ENCODE data around the gene RBM47.
"Not testable (repeated sequence)": the region's sequence is repeated elsewhere in the genome, so short reads cannot be mapped to it uniquely, and the experiment has no call there.

RBM47 gene

DNA sequence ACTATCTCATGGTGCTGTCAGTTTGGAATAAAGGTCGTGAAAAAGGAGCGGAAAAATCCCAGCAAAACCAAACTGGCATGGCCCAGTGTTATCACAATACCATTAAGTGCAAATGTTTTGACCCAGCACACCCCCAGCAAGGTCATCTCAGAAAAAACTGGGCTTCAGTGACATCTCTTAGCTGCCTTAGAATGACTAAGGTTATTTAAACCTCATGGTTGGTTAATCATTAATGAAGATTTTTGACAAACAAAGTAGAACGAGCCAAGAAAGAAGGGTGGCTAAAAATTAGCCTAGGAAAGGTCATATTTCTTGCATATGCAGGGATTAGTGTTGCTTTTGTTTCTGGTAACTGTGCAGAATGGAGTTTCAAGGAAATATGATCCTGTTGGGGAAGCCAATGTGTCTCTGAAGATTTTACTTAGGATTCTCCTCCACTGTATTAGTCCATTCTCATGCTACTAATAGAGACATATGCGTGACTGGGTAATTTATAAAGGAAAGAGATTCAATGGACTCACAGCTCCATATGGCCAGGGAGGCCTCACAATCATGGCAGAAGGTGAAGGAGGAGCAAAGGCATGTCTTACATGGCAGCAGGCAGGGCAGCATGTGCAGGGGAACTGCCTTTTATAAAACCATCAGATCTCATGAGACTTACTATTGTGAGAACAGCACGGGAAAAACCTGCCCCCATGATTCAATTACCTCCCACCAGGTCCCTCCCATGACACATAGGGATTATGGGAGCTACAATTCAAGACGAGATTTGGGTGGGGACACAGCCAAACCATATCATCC lies 211.0 kb downstream of the RBM47 start:
- Mint-ChIP-seq H3K4me1 (ENCODE audit: low read depth) (peaks cover 8% of the 10 kb centered on the region), H3K36me3 (ENCODE audit: low read depth) (peaks cover 16% of the 10 kb centered on the region), H3K4me3 (no peak overlapping the region), H3K9me3 (peaks cover 28% of the 10 kb centered on the region), H3K27me3 (ENCODE audit: low read depth) (no peaks in the 10 kb centered on the region), H3K27ac (no peak overlapping the region)

- Mint-ChIP-seq H3K4me1 (ENCODE audit: low read depth) (peaks cover 8% of the 10 kb centered on the region), H3K4me3 (no peak overlapping the region), H3K36me3 (ENCODE audit: low read depth) (peaks cover 15% of the 10 kb centered on the region), H3K27ac (no peak overlapping the region), H3K9me3 (peaks cover 28% of the 10 kb centered on the region), H3K27me3 (ENCODE audit: low read depth) (no peaks in the 10 kb centered on the region)
Observed at GRCh38 chr4:40417941-40418340, 211.7 kb downstream of the RBM47 start.

GRCh38 chr4:40414673-40415072 lies 215.0 kb downstream of the RBM47 start:
- Mint-ChIP-seq H3K4me3 (no peak overlapping the region), H3K36me3 (ENCODE audit: low read depth) (peaks cover 12% of the 10 kb centered on the region), H3K27ac (no peak overlapping the region), H3K4me1 (ENCODE audit: low read depth) (peaks cover 3% of the 10 kb centered on the region), H3K9me3 (peaks cover 22% of the 10 kb centered on the region), H3K27me3 (ENCODE audit: low read depth) (no peaks in the 10 kb centered on the region)

DNA sequence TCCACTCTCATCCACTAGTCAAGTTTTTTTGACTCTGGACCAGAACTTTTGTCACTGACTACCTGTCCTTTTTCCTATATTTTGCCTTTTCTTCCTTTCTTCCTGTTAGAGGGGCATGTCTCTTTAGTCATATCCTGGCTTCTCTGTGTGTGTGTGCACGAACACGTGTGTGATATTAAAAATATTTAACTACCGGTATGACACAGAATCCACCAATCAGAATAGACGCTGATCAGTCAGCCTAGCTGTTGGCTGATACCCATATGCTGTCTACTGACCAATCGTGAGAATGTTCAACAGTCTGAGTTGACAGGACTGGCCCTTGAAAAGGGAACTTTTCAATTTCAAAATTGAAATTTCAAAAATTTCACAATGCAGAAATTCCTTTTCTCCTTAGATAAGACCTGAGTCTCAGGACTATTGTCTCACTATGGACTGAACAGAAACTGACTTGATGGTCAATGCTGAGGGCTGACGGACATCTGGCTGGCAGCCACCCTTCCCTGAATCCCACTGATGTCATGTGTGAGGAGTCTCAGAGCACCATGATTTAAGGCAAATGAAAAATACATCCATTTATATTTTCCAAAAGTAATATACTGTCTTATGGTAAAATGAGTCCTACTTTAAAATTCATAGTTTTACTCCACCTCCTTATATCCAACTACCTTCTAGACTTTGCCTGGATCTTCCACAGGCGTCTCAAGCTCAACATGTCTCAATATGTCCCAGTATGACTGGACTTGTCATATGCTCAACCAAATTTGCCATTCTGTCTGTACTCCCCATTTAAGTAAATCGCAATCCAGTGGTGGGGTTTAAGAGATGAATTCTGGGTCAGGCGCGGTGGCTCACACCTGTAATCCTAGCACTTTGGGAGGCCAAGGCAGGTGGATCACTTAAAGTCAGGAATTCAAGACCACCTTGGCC lies 216.5 kb downstream of the RBM47 start:
- H3K4me1 Mint-ChIP-seq (ENCODE audit: low read depth): no peaks in the 10 kb centered on the region
- H3K27me3 Mint-ChIP-seq (ENCODE audit: low read depth): no peaks in the 10 kb centered on the region
- peaks cover 6% of the 10 kb centered on the region for H3K36me3 Mint-ChIP-seq (ENCODE audit: low read depth)
- H3K9me3 Mint-ChIP-seq: peaks cover 10% of the 10 kb centered on the region
- no peak overlapping the region for H3K4me3 Mint-ChIP-seq
- no peak overlapping the region for H3K27ac Mint-ChIP-seq

GRCh38 chr4:40412388-40412787 lies 217.3 kb downstream of the RBM47 start:
- Mint-ChIP-seq H3K27me3 (ENCODE audit: low read depth) (no peaks in the 10 kb centered on the region), H3K4me3 (no peak overlapping the region)

GRCh38 chr4:40409835-40410234 lies 219.8 kb downstream of the RBM47 start:
- H3K9me3 Mint-ChIP-seq: peaks cover 28% of the 10 kb centered on the region
- peaks cover 16% of the 10 kb centered on the region for H3K36me3 Mint-ChIP-seq (ENCODE audit: low read depth)
- no peak overlapping the region for H3K27ac Mint-ChIP-seq
- H3K4me1 Mint-ChIP-seq (ENCODE audit: low read depth): no peaks in the 10 kb centered on the region
- H3K27me3 Mint-ChIP-seq (ENCODE audit: low read depth): no peaks in the 10 kb centered on the region
- H3K4me3 Mint-ChIP-seq: no peak overlapping the region

More at GRCh38 chr4:40412388-40412787, 217.3 kb downstream of the RBM47 start:
- Mint-ChIP-seq H3K36me3 (ENCODE audit: low read depth) (peaks cover 11% of the 10 kb centered on the region), H3K4me1 (ENCODE audit: low read depth) (no peaks in the 10 kb centered on the region), H3K27ac (no peak overlapping the region), H3K9me3 (peaks cover 10% of the 10 kb centered on the region)

- H3K4me3 Mint-ChIP-seq; H3K27me3 Mint-ChIP-seq (ENCODE audit: low read depth); H3K27ac Mint-ChIP-seq; H3K4me1 Mint-ChIP-seq (ENCODE audit: low read depth): not testable (repeated sequence)
- Mint-ChIP-seq H3K9me3 (peaks cover 31% of the 10 kb centered on the region), H3K36me3 (ENCODE audit: low read depth) (peaks cover 12% of the 10 kb centered on the region)
Observed at GRCh38 chr4:40407468-40407867, 222.2 kb downstream of the RBM47 start.

GRCh38 chr4:40406340-40406739 lies 223.3 kb downstream of the RBM47 start:
- H3K27ac Mint-ChIP-seq: no peak overlapping the region
- no peaks in the 10 kb centered on the region for H3K4me1 Mint-ChIP-seq (ENCODE audit: low read depth)
- H3K27me3 Mint-ChIP-seq (ENCODE audit: low read depth): no peaks in the 10 kb centered on the region
- H3K9me3 Mint-ChIP-seq: peaks cover 31% of the 10 kb centered on the region
- peaks cover 12% of the 10 kb centered on the region for H3K36me3 Mint-ChIP-seq (ENCODE audit: low read depth)
- no peak overlapping the region for H3K4me3 Mint-ChIP-seq

DNA sequence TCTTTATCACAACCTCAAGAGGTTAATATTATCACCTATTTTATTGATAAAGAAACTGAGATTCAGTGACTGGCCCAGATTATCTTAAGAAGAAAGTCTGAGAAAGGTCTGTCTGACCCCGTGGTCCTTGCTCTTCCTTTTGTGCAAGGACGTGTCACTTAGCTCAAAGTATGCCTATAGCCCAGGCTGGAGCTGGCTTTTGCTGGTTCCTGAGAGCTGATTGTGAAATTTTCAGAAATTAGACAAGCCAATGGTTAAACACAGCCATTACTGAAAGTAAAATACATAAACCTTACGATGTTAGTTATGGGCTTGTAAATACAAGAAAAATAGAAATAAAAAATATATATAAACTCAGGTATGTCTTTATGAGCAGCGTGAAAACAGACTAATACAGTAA lies 224.5 kb downstream of the RBM47 start:
- Mint-ChIP-seq H3K27me3 (ENCODE audit: low read depth) (no peaks in the 10 kb centered on the region), H3K9me3 (peaks cover 31% of the 10 kb centered on the region), H3K27ac (no peak overlapping the region), H3K4me3 (no peak overlapping the region), H3K36me3 (ENCODE audit: low read depth) (peaks cover 12% of the 10 kb centered on the region), H3K4me1 (ENCODE audit: low read depth) (no peaks in the 10 kb centered on the region)

DNA sequence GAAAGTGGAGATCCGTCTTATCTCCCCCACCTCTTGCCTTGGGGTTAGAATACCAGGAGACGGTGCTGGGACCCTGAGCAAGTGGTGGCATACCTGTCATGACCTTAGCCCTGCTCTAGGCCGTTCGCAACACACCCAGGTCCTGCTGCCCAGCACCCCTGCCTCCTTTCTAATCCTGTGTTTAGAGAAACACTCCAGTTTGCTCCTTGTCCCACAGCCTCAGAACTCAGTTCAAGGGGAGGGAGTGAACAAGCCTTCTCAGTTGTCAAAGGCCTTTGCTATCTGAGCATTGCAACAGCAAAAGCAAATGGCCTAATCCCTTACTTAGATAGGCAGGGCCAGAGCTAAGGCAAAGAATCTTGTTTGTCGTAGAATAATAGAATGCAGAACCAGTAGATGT lies 226.6 kb downstream of the RBM47 start:
- Mint-ChIP-seq H3K9me3 (peaks cover 31% of the 10 kb centered on the region), H3K27ac (no peak overlapping the region), H3K4me3 (no peak overlapping the region), H3K4me1 (ENCODE audit: low read depth) (no peaks in the 10 kb centered on the region), H3K27me3 (ENCODE audit: low read depth) (no peaks in the 10 kb centered on the region), H3K36me3 (ENCODE audit: low read depth) (peaks cover 12% of the 10 kb centered on the region)

GRCh38 chr4:40402556-40402955 lies 227.1 kb downstream of the RBM47 start:
- Mint-ChIP-seq H3K36me3 (ENCODE audit: low read depth) (peaks cover 9% of the 10 kb centered on the region), H3K27ac (no peak overlapping the region), H3K9me3 (peaks cover 27% of the 10 kb centered on the region), H3K27me3 (ENCODE audit: low read depth) (no peaks in the 10 kb centered on the region), H3K4me3 (no peak overlapping the region), H3K4me1 (ENCODE audit: low read depth) (no peaks in the 10 kb centered on the region)

DNA sequence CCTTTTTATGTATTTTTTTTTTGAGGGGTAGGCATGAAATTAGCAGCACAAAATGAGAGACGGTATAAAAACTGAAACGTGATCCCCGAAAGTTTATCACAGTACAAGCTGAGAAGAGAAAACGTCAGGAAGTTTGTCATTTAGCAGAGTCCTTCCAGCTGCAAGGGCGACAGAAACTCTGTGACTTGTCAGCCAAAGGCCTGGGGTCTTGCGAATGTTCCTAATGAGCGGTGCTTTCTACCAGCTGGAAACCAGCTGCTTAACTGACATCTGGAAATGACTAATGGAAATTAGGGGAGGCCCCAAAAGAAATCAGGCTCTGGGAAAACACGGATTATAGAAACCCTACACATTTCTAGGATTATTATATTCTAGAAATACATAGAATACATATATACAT lies 228.0 kb downstream of the RBM47 start:
- H3K4me1 Mint-ChIP-seq (ENCODE audit: low read depth): no peaks in the 10 kb centered on the region
- no peak overlapping the region for H3K27ac Mint-ChIP-seq
- H3K36me3 Mint-ChIP-seq (ENCODE audit: low read depth): peaks cover 4% of the 10 kb centered on the region
- H3K4me3 Mint-ChIP-seq: no peak overlapping the region
- no peaks in the 10 kb centered on the region for H3K27me3 Mint-ChIP-seq (ENCODE audit: low read depth)
- peaks cover 17% of the 10 kb centered on the region for H3K9me3 Mint-ChIP-seq

DNA sequence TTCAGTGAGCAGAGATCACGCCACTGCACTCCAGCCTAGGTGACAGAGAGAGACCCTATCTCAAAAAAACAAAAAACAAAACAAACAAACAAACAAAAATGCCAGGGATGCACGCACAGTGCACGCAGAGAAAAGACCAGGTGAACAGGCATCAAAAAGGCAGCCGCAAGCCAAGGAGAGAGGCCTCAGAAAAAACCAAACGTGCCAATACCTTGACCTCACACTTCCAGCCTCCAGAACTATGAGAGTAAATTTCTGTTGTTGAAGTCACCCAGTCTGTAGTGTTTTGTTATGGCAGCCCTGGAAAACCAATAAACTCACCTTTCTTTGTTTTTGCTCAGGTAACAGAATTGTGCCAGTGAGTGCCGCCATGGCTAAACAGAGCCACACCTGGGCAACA lies 228.6 kb downstream of the RBM47 start:
- peaks cover 12% of the 10 kb centered on the region for H3K9me3 Mint-ChIP-seq
- H3K4me1 Mint-ChIP-seq (ENCODE audit: low read depth): no peaks in the 10 kb centered on the region
- peaks cover 4% of the 10 kb centered on the region for H3K36me3 Mint-ChIP-seq (ENCODE audit: low read depth)
- H3K4me3 Mint-ChIP-seq: no peak overlapping the region
- no peak overlapping the region for H3K27ac Mint-ChIP-seq
- no peaks in the 10 kb centered on the region for H3K27me3 Mint-ChIP-seq (ENCODE audit: low read depth)

- H3K4me3 Mint-ChIP-seq: no peak overlapping the region
- no peaks in the 10 kb centered on the region for H3K36me3 Mint-ChIP-seq (ENCODE audit: low read depth)
- H3K27me3 Mint-ChIP-seq (ENCODE audit: low read depth): no peaks in the 10 kb centered on the region
- no peaks in the 10 kb centered on the region for H3K4me1 Mint-ChIP-seq (ENCODE audit: low read depth)
- H3K27ac Mint-ChIP-seq: no peak overlapping the region
- peaks cover 3% of the 10 kb centered on the region for H3K9me3 Mint-ChIP-seq
Observed at GRCh38 chr4:40399578-40399977, 230.1 kb downstream of the RBM47 start.

Data from T-helper 1 cell treated with Interleukin-12 subunit alpha and Interleukin-12 subunit beta and Interleukin-4 antibody, amounts not matched to agents 30 μg/mL and 1 μg/mL, for 36 hours (primary cell).